ENCODE data around the gene RALGPS1.

DNA sequence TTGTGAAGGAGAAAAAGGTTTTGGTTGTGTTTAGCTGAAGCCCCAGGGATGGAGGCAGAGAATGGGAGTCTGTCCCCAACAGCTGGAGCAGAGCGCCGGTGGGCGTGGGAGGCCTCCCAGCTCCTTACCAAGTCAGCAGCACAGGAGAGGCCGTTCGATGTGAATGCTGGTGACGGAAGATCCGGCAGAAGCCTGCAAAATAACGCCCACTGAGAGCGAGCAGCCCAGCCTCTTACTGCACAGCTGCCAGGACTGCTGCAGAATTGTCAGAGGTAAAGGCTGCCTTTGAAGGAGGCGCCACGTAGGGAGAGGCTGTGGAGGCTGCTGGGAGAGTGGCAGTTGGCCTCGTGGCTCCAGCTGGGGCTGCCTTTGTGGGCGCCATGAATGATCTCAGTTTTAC is 181.6 kb downstream of the RALGPS1 start:
- TF ChIP-seq ZNF563 (CRISPR knock-in tag; IDR thresholded peaks at IDR 0.05), result no peak
- TF ChIP-seq, protein P1, sequence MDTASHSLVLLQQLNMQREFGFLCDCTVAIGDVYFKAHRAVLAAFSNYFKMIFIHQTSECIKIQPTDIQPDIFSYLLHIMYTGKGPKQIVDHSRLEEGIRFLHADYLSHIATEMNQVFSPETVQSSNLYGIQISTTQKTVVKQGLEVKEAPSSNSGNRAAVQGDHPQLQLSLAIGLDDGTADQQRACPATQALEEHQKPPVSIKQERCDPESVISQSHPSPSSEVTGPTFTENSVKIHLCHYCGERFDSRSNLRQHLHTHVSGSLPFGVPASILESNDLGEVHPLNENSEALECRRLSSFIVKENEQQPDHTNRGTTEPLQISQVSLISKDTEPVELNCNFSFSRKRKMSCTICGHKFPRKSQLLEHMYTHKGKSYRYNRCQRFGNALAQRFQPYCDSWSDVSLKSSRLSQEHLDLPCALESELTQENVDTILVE (CRISPR knock-in tag; IDR thresholded peaks at IDR 0.05), result no peak
- TF ChIP-seq ATF3 (CRISPR knock-in tag; IDR thresholded peaks at IDR 0.05), result no peak
- no peak for TF ChIP-seq RNF219 (CRISPR knock-in tag; IDR thresholded peaks at IDR 0.05)
- TF ChIP-seq EZH2 (conservative IDR thresholded peaks at IDR 0.05; ENCODE audit: low read depth, low read length), result no peak
- TF ChIP-seq TAF1 (CRISPR knock-in tag; IDR thresholded peaks at IDR 0.05), result no peak
- TF ChIP-seq, protein P2, sequence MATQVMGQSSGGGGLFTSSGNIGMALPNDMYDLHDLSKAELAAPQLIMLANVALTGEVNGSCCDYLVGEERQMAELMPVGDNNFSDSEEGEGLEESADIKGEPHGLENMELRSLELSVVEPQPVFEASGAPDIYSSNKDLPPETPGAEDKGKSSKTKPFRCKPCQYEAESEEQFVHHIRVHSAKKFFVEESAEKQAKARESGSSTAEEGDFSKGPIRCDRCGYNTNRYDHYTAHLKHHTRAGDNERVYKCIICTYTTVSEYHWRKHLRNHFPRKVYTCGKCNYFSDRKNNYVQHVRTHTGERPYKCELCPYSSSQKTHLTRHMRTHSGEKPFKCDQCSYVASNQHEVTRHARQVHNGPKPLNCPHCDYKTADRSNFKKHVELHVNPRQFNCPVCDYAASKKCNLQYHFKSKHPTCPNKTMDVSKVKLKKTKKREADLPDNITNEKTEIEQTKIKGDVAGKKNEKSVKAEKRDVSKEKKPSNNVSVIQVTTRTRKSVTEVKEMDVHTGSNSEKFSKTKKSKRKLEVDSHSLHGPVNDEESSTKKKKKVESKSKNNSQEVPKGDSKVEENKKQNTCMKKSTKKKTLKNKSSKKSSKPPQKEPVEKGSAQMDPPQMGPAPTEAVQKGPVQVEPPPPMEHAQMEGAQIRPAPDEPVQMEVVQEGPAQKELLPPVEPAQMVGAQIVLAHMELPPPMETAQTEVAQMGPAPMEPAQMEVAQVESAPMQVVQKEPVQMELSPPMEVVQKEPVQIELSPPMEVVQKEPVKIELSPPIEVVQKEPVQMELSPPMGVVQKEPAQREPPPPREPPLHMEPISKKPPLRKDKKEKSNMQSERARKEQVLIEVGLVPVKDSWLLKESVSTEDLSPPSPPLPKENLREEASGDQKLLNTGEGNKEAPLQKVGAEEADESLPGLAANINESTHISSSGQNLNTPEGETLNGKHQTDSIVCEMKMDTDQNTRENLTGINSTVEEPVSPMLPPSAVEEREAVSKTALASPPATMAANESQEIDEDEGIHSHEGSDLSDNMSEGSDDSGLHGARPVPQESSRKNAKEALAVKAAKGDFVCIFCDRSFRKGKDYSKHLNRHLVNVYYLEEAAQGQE (IDR thresholded peaks at IDR 0.05; ENCODE audit: borderline replicate concordance in 1 of 2, low read depth in 1 of 2, low read length in 2 of 2), result no peak
- TF ChIP-seq, protein P3, sequence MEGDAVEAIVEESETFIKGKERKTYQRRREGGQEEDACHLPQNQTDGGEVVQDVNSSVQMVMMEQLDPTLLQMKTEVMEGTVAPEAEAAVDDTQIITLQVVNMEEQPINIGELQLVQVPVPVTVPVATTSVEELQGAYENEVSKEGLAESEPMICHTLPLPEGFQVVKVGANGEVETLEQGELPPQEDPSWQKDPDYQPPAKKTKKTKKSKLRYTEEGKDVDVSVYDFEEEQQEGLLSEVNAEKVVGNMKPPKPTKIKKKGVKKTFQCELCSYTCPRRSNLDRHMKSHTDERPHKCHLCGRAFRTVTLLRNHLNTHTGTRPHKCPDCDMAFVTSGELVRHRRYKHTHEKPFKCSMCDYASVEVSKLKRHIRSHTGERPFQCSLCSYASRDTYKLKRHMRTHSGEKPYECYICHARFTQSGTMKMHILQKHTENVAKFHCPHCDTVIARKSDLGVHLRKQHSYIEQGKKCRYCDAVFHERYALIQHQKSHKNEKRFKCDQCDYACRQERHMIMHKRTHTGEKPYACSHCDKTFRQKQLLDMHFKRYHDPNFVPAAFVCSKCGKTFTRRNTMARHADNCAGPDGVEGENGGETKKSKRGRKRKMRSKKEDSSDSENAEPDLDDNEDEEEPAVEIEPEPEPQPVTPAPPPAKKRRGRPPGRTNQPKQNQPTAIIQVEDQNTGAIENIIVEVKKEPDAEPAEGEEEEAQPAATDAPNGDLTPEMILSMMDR (CRISPR knock-in tag; IDR thresholded peaks at IDR 0.05), result no peak
- no peak for TF ChIP-seq SMAD9 (CRISPR knock-in tag; IDR thresholded peaks at IDR 0.05)
- TF ChIP-seq ARID3A (IDR thresholded peaks at IDR 0.05; ENCODE audit: low read depth, low read length), result no peak
- no peak for TF ChIP-seq ATF2 (CRISPR knock-in tag; IDR thresholded peaks at IDR 0.05)
- no peak for TF ChIP-seq HMGXB3 (CRISPR knock-in tag; IDR thresholded peaks at IDR 0.05; ENCODE audit: borderline replicate concordance)
- no peak for TF ChIP-seq PTBP1 (IDR thresholded peaks at IDR 0.05; ENCODE audit: low read depth, low read length, poor library complexity, severe bottlenecking)
- no peak for TF ChIP-seq THAP11 (CRISPR knock-in tag; IDR thresholded peaks at IDR 0.05)

Measured in HepG2 (cell line).